NCI-H345 treated with DMSO at 0.1 percent for 48 hours (cell line): Measurements from ENCODE around the gene ZKSCAN3.
A peak's percentile ranks its signal among the peaks of the same experiment; 100 is the strongest.
"Not testable (repeated sequence)": the region's sequence is repeated elsewhere in the genome, so short reads cannot be mapped to it uniquely, and the experiment has no call there.

Experiments used
- DNase-seq: peaks from one replicate; lab custom pipeline; 2025; ENCODE audit not compliant: unreplicated experiment; lab: John Stamatoyannopoulos, UW

The ZKSCAN3 gene

DNA sequence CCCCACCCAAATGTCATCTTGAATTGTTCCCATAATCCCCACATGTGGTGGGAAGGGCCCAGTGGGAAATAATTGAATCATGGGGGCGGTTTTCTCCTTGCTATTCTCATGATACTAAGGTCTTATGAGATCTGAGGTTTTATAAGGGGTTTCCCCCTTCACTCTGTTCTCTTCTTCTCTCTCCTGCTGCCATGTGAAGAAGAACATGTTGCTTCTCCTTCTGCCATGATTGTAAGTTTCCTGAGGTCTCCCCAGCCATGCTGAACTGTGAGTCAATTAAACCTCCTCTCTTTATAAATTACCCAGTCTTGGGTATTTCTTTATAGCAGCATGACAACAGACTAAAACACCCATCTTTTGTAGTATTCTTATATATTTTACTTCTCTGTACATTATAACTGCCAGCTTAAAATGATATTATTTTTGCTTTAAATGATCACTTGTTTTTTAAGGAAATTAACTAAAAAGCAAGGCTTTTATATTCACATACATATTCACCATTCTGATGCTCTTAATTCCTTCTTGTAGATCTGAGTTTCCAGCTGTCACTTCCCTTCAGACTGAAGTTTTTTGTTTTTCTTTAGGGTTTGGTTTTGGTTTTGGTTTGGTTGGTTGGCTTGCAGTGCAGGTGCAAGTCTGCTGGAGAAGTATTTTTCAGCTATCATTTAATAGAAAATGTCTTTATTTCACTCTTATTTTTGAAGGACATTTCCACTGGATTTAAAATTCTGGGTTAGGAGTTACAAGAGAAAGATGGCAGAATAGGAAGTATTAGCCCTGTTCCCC lies 9.2 kb upstream of the ZKSCAN3 start:
- DNase-seq, result no peak

- no peak for DNase-seq
These were observed 5.7 kb upstream of the ZKSCAN3 start for GRCh38 chr6:28343898-28344677.

DNA sequence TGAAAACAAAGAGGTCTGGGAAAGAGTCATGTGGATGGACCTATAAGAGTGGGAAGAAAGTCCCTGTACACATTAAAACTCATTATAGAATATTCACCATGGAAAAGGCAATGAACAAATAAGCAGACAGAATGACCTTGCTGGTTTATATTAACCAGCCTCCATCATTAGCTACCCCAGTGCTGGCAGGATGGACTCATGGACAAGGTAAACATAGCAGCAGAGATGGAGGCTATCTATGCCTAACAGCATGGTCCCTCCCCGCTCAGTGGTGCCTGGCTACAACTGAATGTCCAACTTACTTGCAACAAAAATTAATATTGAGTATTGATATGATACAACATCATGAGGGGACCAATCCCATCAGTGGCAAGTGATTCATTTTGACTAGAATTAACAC lies 4.5 kb upstream of the ZKSCAN3 start:
- no peak for DNase-seq

GRCh38 chr6:28347119-28347518 lies 2.6 kb upstream of the ZKSCAN3 start:
- no peak for DNase-seq

- no peak for DNase-seq
These were observed 329 bp upstream of the ZKSCAN3 start for GRCh38 chr6:28349344-28349891.

GRCh38 chr6:28351087-28351486 lies 1.3 kb downstream of the ZKSCAN3 start:
- no peak for DNase-seq

- DNase-seq, result no peak
These were observed 1.8 kb downstream of the ZKSCAN3 start for GRCh38 chr6:28351493-28351925.

- DNase-seq, result no peak
These were observed 3.6 kb downstream of the ZKSCAN3 start for GRCh38 chr6:28353356-28353755.

GRCh38 chr6:28353981-28354676 lies 4.4 kb downstream of the ZKSCAN3 start:
- no peak for DNase-seq

GRCh38 chr6:28354688-28355554 lies 5.2 kb downstream of the ZKSCAN3 start:
- no peak for DNase-seq

DNA sequence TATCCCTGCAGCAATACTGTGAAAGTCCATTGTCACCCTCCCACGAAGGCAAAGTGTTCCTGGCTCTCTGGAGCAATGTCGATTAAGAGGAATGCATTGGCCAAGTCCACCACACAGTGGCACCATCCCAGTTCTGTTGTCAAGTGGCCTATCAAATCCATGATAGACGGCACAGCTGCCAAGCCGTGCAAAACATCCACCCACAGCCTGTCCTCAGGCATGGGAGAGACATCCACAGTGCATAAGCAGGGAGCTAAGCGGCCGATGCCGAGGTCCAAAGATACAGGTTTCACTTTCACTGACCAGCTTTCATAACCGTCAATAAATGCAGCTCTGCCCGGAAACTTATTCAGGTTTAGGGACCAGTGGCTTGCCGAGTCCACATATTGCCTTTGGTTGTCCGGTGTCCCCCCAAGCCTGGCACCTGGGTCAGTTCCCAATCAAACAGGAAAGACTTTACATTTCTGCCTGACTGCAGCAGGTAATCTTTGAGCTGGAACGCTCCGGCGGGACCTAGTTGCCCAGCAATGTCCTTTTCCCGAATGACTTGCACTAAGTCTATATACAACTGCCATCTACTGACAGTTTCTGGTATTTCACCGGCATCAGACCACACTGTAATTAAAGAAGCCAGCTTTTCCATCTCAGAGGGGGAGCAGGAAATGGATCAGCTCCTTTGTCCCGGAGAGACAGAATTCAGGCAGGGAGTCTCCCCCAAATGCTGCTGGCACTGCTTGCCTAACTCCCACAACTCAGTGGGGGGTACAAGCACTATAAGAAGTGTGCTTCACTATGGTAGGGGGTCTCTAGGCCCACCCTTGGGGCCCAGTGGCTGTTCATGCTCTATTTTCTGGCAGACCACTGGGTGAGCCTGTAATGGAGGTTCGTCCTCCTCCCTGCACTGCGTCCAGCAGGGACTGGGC lies 6.3 kb downstream of the ZKSCAN3 start:
- DNase-seq, result peak; percentile 64

DNA sequence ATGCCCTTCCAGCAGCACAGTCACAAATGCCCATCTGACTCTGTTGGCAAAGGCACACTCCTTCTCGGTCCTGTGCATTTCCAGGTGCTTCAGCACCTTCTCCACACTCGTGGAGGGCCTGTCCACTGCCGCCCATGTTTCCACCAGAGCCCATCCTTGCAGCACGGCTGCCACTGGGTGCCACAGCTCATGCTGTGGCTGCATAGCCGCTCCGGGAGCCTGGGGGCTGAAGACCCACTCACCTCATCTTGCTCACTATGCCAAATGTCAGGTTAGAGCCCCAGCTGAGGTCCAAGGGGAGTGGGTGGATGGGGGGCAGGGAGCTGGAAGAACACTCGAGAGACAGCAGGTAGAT lies 6.9 kb downstream of the ZKSCAN3 start:
- DNase-seq, result no peak

DNA sequence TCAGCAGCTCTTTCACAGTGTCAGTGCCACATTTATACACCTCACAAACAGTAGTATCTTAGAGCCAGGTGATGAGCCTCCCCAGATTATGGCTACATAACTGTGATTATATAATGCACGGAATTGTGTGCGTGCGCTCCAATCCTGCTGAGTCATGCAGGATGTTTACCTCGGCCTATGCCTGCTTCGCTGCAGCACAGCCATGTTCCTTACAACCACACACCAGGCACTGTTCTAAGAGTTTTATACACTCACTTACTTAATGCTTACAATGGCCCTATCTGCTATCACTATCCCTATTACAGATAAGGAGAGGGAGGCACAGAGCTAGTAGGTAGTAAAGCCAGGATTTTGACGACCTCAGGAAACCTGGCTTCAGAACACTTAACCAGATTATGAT lies 7.3 kb downstream of the ZKSCAN3 start:
- DNase-seq, result no peak

GRCh38 chr6:28359562-28359961 lies 9.8 kb downstream of the ZKSCAN3 start:
- DNase-seq, result not testable (repeated sequence)

- DNase-seq, result no peak
These were observed 11.2 kb downstream of the ZKSCAN3 start for GRCh38 chr6:28360961-28361360.

DNA sequence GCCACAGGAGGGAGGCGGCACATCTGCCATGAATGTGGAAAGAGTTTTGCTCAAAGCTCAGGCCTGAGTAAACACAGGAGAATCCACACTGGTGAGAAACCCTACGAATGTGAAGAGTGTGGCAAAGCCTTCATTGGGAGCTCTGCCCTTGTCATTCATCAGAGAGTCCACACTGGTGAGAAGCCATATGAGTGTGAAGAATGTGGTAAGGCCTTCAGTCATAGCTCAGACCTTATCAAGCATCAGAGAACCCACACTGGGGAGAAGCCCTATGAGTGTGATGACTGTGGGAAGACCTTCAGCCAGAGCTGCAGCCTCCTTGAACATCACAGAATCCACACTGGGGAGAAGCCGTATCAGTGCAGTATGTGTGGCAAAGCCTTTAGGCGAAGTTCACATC lies 15.8 kb downstream of the ZKSCAN3 start:
- not testable (repeated sequence) for DNase-seq

- DNase-seq, result no peak
These were observed 18.8 kb downstream of the ZKSCAN3 start for GRCh38 chr6:28368522-28368921.

GRCh38 chr6:28369463-28369862 lies 19.7 kb downstream of the ZKSCAN3 start:
- no peak for DNase-seq

GRCh38 chr6:28370440-28370839 lies 20.7 kb downstream of the ZKSCAN3 start:
- no peak for DNase-seq

- DNase-seq, result no peak
These were observed 21.5 kb downstream of the ZKSCAN3 start for GRCh38 chr6:28371280-28371679.
